ENCODE measurements around the gene TFPT.

DNA sequence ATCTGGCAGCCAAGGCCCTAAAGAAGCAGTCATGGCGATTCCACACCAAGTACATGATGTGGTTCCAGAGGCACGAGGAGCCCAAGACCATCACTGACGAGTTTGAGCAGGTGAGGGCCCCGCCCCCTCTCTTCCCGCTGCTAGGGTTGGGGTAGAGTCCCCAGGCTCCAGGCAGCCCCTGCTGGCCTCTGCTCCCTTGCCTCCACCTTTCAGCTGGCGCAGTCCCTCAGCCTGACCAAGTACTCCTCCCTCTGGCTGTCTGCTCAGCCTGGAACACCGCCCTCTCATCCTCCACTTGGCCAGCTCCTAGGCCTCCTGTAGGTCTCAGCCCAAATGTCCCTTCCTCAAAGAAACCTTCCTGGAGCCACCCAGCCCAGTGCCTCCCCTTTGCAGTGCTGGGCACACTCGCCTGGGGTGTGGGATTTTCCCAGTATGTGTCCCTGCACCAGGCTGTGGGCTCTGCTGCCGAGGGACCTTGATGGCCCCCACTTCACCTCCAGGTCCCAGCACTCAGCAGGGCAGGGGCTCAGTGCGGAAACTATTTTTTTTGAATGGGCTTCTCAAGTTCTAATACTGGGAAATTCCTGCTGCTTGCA, 38.4 kb upstream of the TFPT start:
- no peak for TF ChIP-seq CTCF (IDR thresholded peaks at IDR 0.05)
- no peak for TF ChIP-seq TCF7L2 (IDR thresholded peaks at IDR 0.05; ENCODE audit: low read depth, low read length)
- TF ChIP-seq, protein P1, sequence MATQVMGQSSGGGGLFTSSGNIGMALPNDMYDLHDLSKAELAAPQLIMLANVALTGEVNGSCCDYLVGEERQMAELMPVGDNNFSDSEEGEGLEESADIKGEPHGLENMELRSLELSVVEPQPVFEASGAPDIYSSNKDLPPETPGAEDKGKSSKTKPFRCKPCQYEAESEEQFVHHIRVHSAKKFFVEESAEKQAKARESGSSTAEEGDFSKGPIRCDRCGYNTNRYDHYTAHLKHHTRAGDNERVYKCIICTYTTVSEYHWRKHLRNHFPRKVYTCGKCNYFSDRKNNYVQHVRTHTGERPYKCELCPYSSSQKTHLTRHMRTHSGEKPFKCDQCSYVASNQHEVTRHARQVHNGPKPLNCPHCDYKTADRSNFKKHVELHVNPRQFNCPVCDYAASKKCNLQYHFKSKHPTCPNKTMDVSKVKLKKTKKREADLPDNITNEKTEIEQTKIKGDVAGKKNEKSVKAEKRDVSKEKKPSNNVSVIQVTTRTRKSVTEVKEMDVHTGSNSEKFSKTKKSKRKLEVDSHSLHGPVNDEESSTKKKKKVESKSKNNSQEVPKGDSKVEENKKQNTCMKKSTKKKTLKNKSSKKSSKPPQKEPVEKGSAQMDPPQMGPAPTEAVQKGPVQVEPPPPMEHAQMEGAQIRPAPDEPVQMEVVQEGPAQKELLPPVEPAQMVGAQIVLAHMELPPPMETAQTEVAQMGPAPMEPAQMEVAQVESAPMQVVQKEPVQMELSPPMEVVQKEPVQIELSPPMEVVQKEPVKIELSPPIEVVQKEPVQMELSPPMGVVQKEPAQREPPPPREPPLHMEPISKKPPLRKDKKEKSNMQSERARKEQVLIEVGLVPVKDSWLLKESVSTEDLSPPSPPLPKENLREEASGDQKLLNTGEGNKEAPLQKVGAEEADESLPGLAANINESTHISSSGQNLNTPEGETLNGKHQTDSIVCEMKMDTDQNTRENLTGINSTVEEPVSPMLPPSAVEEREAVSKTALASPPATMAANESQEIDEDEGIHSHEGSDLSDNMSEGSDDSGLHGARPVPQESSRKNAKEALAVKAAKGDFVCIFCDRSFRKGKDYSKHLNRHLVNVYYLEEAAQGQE (IDR thresholded peaks at IDR 0.05; ENCODE audit: insufficient read depth in 1 of 2, low read depth in 2 of 2, low read length in 1 of 2): no peak
- TF ChIP-seq POLR2AphosphoS5 (IDR thresholded peaks at IDR 0.05; ENCODE audit: low read depth, low read length): no peak
